ENCODE data around the gene DZANK1. TPM values are rescaled to one million over a fixed set of nuclear protein-coding genes. Genes with fewer than 3 reads are reported as not detected.
"Not testable (repeated sequence)": the region's sequence is repeated elsewhere in the genome, so short reads cannot be mapped to it uniquely, and the experiment has no call there.

Gene DZANK1
- 10 to 100 TPM in 2 of 3 donors, 1 to 10 TPM in 1; 5.8 to 11.5 (median 10.9) TPM for polyA plus RNA-seq (ENCODE audit: insufficient read length in 3 of 3)
- long read RNA-seq, donor 1, partial matches to known transcripts = 42 of 42 reads
- long read RNA-seq, donor 1, other reads (novel, unspliced or antisense) = 0 of 42 reads
- long read RNA-seq, donor 2 = 0 reads
- long read RNA-seq, donor 3 = 0 reads
- long read RNA-seq, donor 4 = 0 reads
- long read RNA-seq, donor 5 = 0 reads
- long read RNA-seq, donor 6, partial matches to known transcripts = 24 of 24 reads
- long read RNA-seq, donor 6, other reads (novel, unspliced or antisense) = 0 of 24 reads
- long read RNA-seq, donor 7 = 0 reads
- long read RNA-seq, donor 8, partial matches to known transcripts = 15 of 15 reads
- long read RNA-seq, donor 8, other reads (novel, unspliced or antisense) = 0 of 15 reads
- long read RNA-seq, donor 9 = 0 reads
- long read RNA-seq, donor 10 = 0 reads
- long read RNA-seq, donor 11 = 0 reads
- long read RNA-seq, donor 12, partial matches to known transcripts = 0 of 12 reads
- long read RNA-seq, donor 12, other reads (novel, unspliced or antisense) = 12 of 12 reads
- long read RNA-seq, donor 13 = 0 reads
- long read RNA-seq, donor 14 = 0 reads
- long read RNA-seq, donor 15, partial matches to known transcripts = 48 of 48 reads
- long read RNA-seq, donor 15, other reads (novel, unspliced or antisense) = 0 of 48 reads
- long read RNA-seq, donor 16 = 0 reads

- DNase-seq = peak; percentile 96
Measured at GRCh38 chr20:18466894-18467730, at the start of gene DZANK1, which contains the start of gene POLR3F. Gene DZANK1, minus strand, starts transcription at chr20:18467030. Its CDS starts 1,672 bp downstream, at chr20:18465358. Gene POLR3F, plus strand, starts transcription at chr20:18467390. Its CDS starts 117 bp downstream, at chr20:18467507.

- no peak for DNase-seq
Measured at GRCh38 chr20:18515973-18516372, 49.1 kb upstream of the DZANK1 start.

- DNase-seq = no peak
Measured at GRCh38 chr20:18514127-18514526, 47.3 kb upstream of the DZANK1 start.

- no peak for DNase-seq
Measured at GRCh38 chr20:18513208-18513607, 46.4 kb upstream of the DZANK1 start.

GRCh38 chr20:18511571-18511970 is 44.7 kb upstream of the DZANK1 start:
- no peak for DNase-seq

- DNase-seq = peak; percentile 97
Measured at GRCh38 chr20:18507218-18508191, 40.7 kb upstream of the DZANK1 start, which contains the start of gene SEC23B. Gene SEC23B, plus strand, starts transcription at chr20:18507940. Its CDS starts 2,896 bp downstream, at chr20:18510836.

GRCh38 chr20:18506744-18507143 is 39.9 kb upstream of the DZANK1 start:
- DNase-seq = no peak

GRCh38 chr20:18504479-18505060 is 37.7 kb upstream of the DZANK1 start:
- DNase-seq = no peak

- DNase-seq = not testable (repeated sequence)
Measured at GRCh38 chr20:18501672-18502071, 34.8 kb upstream of the DZANK1 start.

GRCh38 chr20:18497603-18498002 is 30.8 kb upstream of the DZANK1 start:
- no peak for DNase-seq

- DNase-seq = peak; percentile 88
Measured at GRCh38 chr20:18496740-18497592, 30.1 kb upstream of the DZANK1 start, which contains the start of gene RBBP9. Gene RBBP9, minus strand, starts transcription at chr20:18497225. Its CDS starts 58 bp downstream, at chr20:18497167.

GRCh38 chr20:18496042-18496441 is 29.2 kb upstream of the DZANK1 start:
- DNase-seq = no peak

- DNase-seq = no peak
Measured at GRCh38 chr20:18488301-18488700, 21.5 kb upstream of the DZANK1 start.

GRCh38 chr20:18481596-18481995 is 14.8 kb upstream of the DZANK1 start:
- DNase-seq = no peak

GRCh38 chr20:18477821-18478220 is 11.0 kb upstream of the DZANK1 start:
- no peak for DNase-seq

GRCh38 chr20:18477218-18477617 is 10.4 kb upstream of the DZANK1 start:
- no peak for DNase-seq

- DNase-seq = no peak
Measured at GRCh38 chr20:18466574-18466893, 296 bp downstream of the DZANK1 start.

- DNase-seq = no peak
Measured at GRCh38 chr20:18465536-18466200, 1.2 kb downstream of the DZANK1 start.

GRCh38 chr20:18456600-18456999 is 10.2 kb downstream of the DZANK1 start:
- DNase-seq = no peak
